HCT116 (cell line): ENCODE measurements around the gene ERG.

Source experiments
- ATF3 ChIP-seq: IDR thresholded peaks from 2 replicates; pipeline ENCODE4 v1.6.1; 2012
- CTCF ChIP-seq, 3 experiments: fragments of 200-600 bp in 1 of 3; sonication (generic) in 1 of 3; IDR thresholded peaks in 2 of 3; conservative IDR thresholded peaks in 1 of 3; 2 replicates each; pipeline ENCODE4 v1.5.1; 2012 to 2017; ENCODE audit warnings: low read depth in 2 of 3, low read length in 2 of 3, antibody characterized with exemption in 1 of 3, borderline replicate concordance in 1 of 3, control low read depth in 1 of 3, mild to moderate bottlenecking in 1 of 3, mixed read lengths in 1 of 3, mixed run types in 1 of 3, moderate library complexity in 1 of 3; ENCODE audit not compliant: insufficient read depth in 1 of 3
- ELF1 ChIP-seq: IDR thresholded peaks from 2 replicates; pipeline ENCODE4 v1.6.1; 2012; ENCODE audit warnings: low read depth, borderline replicate concordance
- EZH2 ChIP-seq: fragments of 200-600 bp; sonication (generic); IDR thresholded peaks from 2 replicates; pipeline ENCODE4 v1.6.1; 2017; ENCODE audit warnings: antibody characterized with exemption, mixed run types
- EZH2phosphoT487 ChIP-seq: fragments of 200-600 bp; IDR thresholded peaks from 2 replicates; pipeline ENCODE4 v1.6.1; 2018; ENCODE audit warnings: antibody characterized with exemption, borderline replicate concordance
- FOSL1 ChIP-seq: IDR thresholded peaks from 2 replicates; pipeline ENCODE4 v1.6.1; 2012; ENCODE audit warnings: low read depth
- JUND ChIP-seq: IDR thresholded peaks from 2 replicates; pipeline ENCODE4 v1.6.1; 2012
- MAX ChIP-seq: IDR thresholded peaks from 2 replicates; pipeline ENCODE4 v1.6.1; 2012
- POLR2A ChIP-seq: IDR thresholded peaks from 2 replicates; pipeline ENCODE4 v1.7.0; 2011; ENCODE audit warnings: borderline replicate concordance; ENCODE audit not compliant: insufficient read depth, insufficient read length; ENCODE audit errors: extremely low read depth
- POLR2AphosphoS5 ChIP-seq: IDR thresholded peaks from 2 replicates; pipeline ENCODE4 v1.6.1; 2011; ENCODE audit warnings: mild to moderate bottlenecking, low read depth, low read length, moderate library complexity
- RAD21 ChIP-seq: IDR thresholded peaks from 2 replicates; pipeline ENCODE4 v1.6.1; 2012; ENCODE audit warnings: low read depth, mild to moderate bottlenecking
- REST ChIP-seq: IDR thresholded peaks from 2 replicates; pipeline ENCODE4 v1.6.1; 2012; ENCODE audit warnings: low read depth
- SIN3A ChIP-seq: IDR thresholded peaks from 2 replicates; pipeline ENCODE4 v1.6.1; 2012; ENCODE audit warnings: low read depth
- YY1 ChIP-seq: IDR thresholded peaks from 2 replicates; pipeline ENCODE4 v1.6.1; 2011; ENCODE audit warnings: low read length, low read depth, moderate library complexity, mild to moderate bottlenecking; ENCODE audit not compliant: insufficient replicate concordance; ENCODE audit errors: extremely low read depth

- no peak for TF ChIP-seq RAD21
- no peak for TF ChIP-seq EZH2phosphoT487
- no peak for TF ChIP-seq CTCF (IDR thresholded peaks at IDR 0.05 in 2 of 3, conservative IDR thresholded peaks at IDR 0.05 in 1 of 3; ENCODE audit: borderline replicate concordance in 1 of 3, insufficient read depth in 1 of 3, low read depth in 2 of 3, low read length in 2 of 3)
- no peak for TF ChIP-seq MAX
- TF ChIP-seq REST = no peak
- no peak for TF ChIP-seq ATF3
- TF ChIP-seq POLR2A = no peak
- no peak for TF ChIP-seq SIN3A
- no peak for TF ChIP-seq FOSL1
- TF ChIP-seq JUND = no peak
- no peak for TF ChIP-seq YY1
- no peak for TF ChIP-seq ELF1
- no peak for TF ChIP-seq POLR2AphosphoS5
- no peak for TF ChIP-seq EZH2
Observed at GRCh38 chr21:38384675-38385426, 113.4 kb downstream of the ERG start.
